GM19351 (cell line): ENCODE data around the gene LIME1.

ENCODE experiments used
- ATAC-seq: cut with Tn5 transposase; IDR thresholded peaks from one replicate; pipeline ENCODE4 v1.9.1; 2021; ENCODE audit warnings: mild to moderate bottlenecking, moderate library complexity; ENCODE audit not compliant: unreplicated experiment

Gene LIME1

GRCh38 chr20:63696628-63697356 lies 39.7 kb upstream of the LIME1 start, which contains the start of gene TNFRSF6B:
Gene TNFRSF6B (plus strand): TSS chr20:63696652. CDS start chr20:63696768, 116 bp downstream.
- ATAC-seq: no peak

- ATAC-seq: no peak
Observed at GRCh38 chr20:63697357-63697867, 39.1 kb upstream of the LIME1 start.

- ATAC-seq: no peak
Observed at GRCh38 chr20:63697868-63698545, 38.5 kb upstream of the LIME1 start.

- ATAC-seq: no peak
Observed at GRCh38 chr20:63698739-63699465, 37.6 kb upstream of the LIME1 start.

- ATAC-seq: no peak
Observed at GRCh38 chr20:63699466-63700198, 36.8 kb upstream of the LIME1 start.

GRCh38 chr20:63700199-63701050 lies 36.0 kb upstream of the LIME1 start:
- no peak for ATAC-seq

GRCh38 chr20:63701051-63701328 lies 35.5 kb upstream of the LIME1 start:
- no peak for ATAC-seq

- ATAC-seq: no peak
Observed at GRCh38 chr20:63701329-63702035, 35.0 kb upstream of the LIME1 start.

- ATAC-seq: no peak
Observed at GRCh38 chr20:63702036-63702665, 34.3 kb upstream of the LIME1 start.

- no peak for ATAC-seq
Observed at GRCh38 chr20:63702751-63703470, 33.6 kb upstream of the LIME1 start.

- no peak for ATAC-seq
Observed at GRCh38 chr20:63703471-63703975, 32.9 kb upstream of the LIME1 start.

GRCh38 chr20:63703976-63704748 lies 32.3 kb upstream of the LIME1 start:
- ATAC-seq: no peak

- no peak for ATAC-seq
Observed at GRCh38 chr20:63704749-63705117, 31.7 kb upstream of the LIME1 start.

- ATAC-seq: no peak
Observed at GRCh38 chr20:63705232-63706026, 31.0 kb upstream of the LIME1 start.

- ATAC-seq: no peak
Observed at GRCh38 chr20:63706027-63706695, 30.3 kb upstream of the LIME1 start.
